ENCODE results near the gene GAB3. TPM values are rescaled to one million over a fixed set of nuclear protein-coding genes. Genes with fewer than 3 reads are reported as not detected.

GAB3 gene
- polyA plus RNA-seq, 1 of the 3 experiments (the other 2 are of a cell fraction) = 4.5 TPM

GRCh38 chrX:154774622-154775021 lies 23.7 kb upstream of the GAB3 start:
- DNase-seq = no peak
- no peak for TF ChIP-seq REST (IDR thresholded peaks at IDR 0.05; ENCODE audit: low read depth, low read length)
- no peak for TF ChIP-seq USF2 (IDR thresholded peaks at IDR 0.05; ENCODE audit: borderline replicate concordance, low read depth, low read length)
- TF ChIP-seq RXRA (IDR thresholded peaks at IDR 0.05; ENCODE audit: borderline replicate concordance, low read depth) = no peak
- no peak for TF ChIP-seq NRF1 (IDR thresholded peaks at IDR 0.05; ENCODE audit: low read depth, low read length)
- no peak for TF ChIP-seq ZBTB33 (IDR thresholded peaks at IDR 0.05; ENCODE audit: borderline replicate concordance, low read depth)
- no peak for TF ChIP-seq TCF12 (IDR thresholded peaks at IDR 0.05)
- TF ChIP-seq MXI1 (IDR thresholded peaks at IDR 0.05; ENCODE audit: low read depth, low read length) = no peak
- ChIA-PET CTCF (no interaction called here), POLR2A (no interaction called here)
- H3K27ac ChIP-seq (ENCODE audit: low read depth in 2 of 2, low read length in 1 of 2) = no peak overlapping the region
- WGBS (ENCODE audit: low lambda C conversion rate) = 55% methylated on average over 3 of the region's 5 CpGs
- no peaks in the 10 kb centered on the region for H3K27me3 ChIP-seq (ENCODE audit: insufficient read depth)
- H3K79me2 ChIP-seq (ENCODE audit: insufficient read depth) = peaks cover 14% of the 10 kb centered on the region; the same call in 1 of the 2 replicates
- no peaks in the 10 kb centered on the region for H3F3A ChIP-seq (replicated peaks; ENCODE audit: insufficient read depth)
- no peaks in the 10 kb centered on the region for H3K9me2 ChIP-seq
- H3K36me3 ChIP-seq (replicated peaks in 1 of 2; ENCODE audit: control insufficient read depth in 1 of 2, insufficient read depth in 2 of 2, low read length in 1 of 2) = peaks cover 36 to 49% of the 10 kb centered on the region in 2 experiments
- H3K4me3 ChIP-seq (ENCODE audit: low read depth in 2 of 2, low read length in 1 of 2) = no peak overlapping the region
- H2AFZ ChIP-seq (ENCODE audit: low read depth) = no peak overlapping the region
- H3K9ac ChIP-seq = no peak overlapping the region
- no peaks in the 10 kb centered on the region for H3K4me1 ChIP-seq (ENCODE audit: control insufficient read depth in 1 of 2, insufficient read depth in 2 of 2, low read depth in 1 of 2, low read length in 1 of 2)
- no peaks in the 10 kb centered on the region for H4K20me1 ChIP-seq (ENCODE audit: insufficient read depth)
- H3K4me2 ChIP-seq = no peak overlapping the region
- H3K9me3 ChIP-seq = no peaks in the 10 kb centered on the region

GRCh38 chrX:154762537-154763296 lies 11.8 kb upstream of the GAB3 start, which contains the start of gene DKC1:
DKC1 (plus strand) TSS chrX:154762864; CDS start chrX:154762966, 102 bp downstream.
- H3K4me3 ChIP-seq (ENCODE audit: low read depth in 2 of 2, low read length in 1 of 2) = peak within 1 kb of the TSS; percentile 77 to 80
- POLR2A ChIA-PET = interaction anchor here (0.6 to 1.2 kb wide), 4 partner anchors 10 to 42 kb away, joined by 3 to 5 read pairs (median 4); partner anchors contain the start of gene MPP1
- no peaks in the 10 kb centered on the region for H3F3A ChIP-seq (replicated peaks; ENCODE audit: insufficient read depth)
- H3K79me2 ChIP-seq (ENCODE audit: insufficient read depth) = peaks cover 33% of the 10 kb centered on the region
- H3K36me3 ChIP-seq (replicated peaks in 1 of 2; ENCODE audit: control insufficient read depth in 1 of 2, insufficient read depth in 2 of 2, low read length in 1 of 2) = peaks cover 27 to 28% of the 10 kb centered on the region in 2 experiments
- peak within 1 kb of the TSS; percentile 91 for H2AFZ ChIP-seq (ENCODE audit: low read depth)
- peak within 1 kb of the TSS; percentile 68 to 97 for H3K27ac ChIP-seq (ENCODE audit: low read depth in 2 of 2, low read length in 1 of 2)
- no peaks in the 10 kb centered on the region for H3K9me3 ChIP-seq
- H3K9ac ChIP-seq = peak within 1 kb of the TSS; percentile 77
- no peaks in the 10 kb centered on the region for H3K27me3 ChIP-seq (ENCODE audit: insufficient read depth)
- CTCF ChIA-PET = interaction anchor here (0.6 to 3.3 kb wide), 4 partner anchors 12 to 200 kb away, joined by 3 to 17 read pairs (median 4); partner anchors contain the start of gene GAB3
- peaks cover 6% of the 10 kb centered on the region; the same call in 1 of the 2 replicates for H4K20me1 ChIP-seq (ENCODE audit: insufficient read depth)
- peak; percentile 92 for DNase-seq
- peak within 1 kb of the TSS; percentile 92 for H3K4me2 ChIP-seq
- no peaks in the 10 kb centered on the region for H3K9me2 ChIP-seq
- H3K4me1 ChIP-seq (ENCODE audit: control insufficient read depth in 1 of 2, insufficient read depth in 2 of 2, low read depth in 1 of 2, low read length in 1 of 2) = peaks cover 0 to 9% of the 10 kb centered on the region in 2 experiments; a peak in 2 of 4 replicates
- 5% methylated on average over 16 of the region's 84 CpGs for WGBS (ENCODE audit: low lambda C conversion rate)
- TF ChIP-seq ELF1 (IDR thresholded peaks at IDR 0.05) (peak; percentile 21; the same call in 1 of the 2 replicates), TAF1 (IDR thresholded peaks at IDR 0.05; ENCODE audit: borderline replicate concordance, low read depth, low read length) (peak; percentile 40; the same call in 1 of the 2 replicates), MAX (IDR thresholded peaks at IDR 0.05; ENCODE audit: low read depth) (peak; percentile 93), GABPA (IDR thresholded peaks at IDR 0.05; ENCODE audit: low read depth) (0 out of 2 replicates have a peak, but pooled peaks have one; percentile 40), PBX3 (IDR thresholded peaks at IDR 0.05) (no peak), YY1 (IDR thresholded peaks at IDR 0.05; ENCODE audit: low read depth) (peak; percentile 60), EP300 (IDR thresholded peaks at IDR 0.05; ENCODE audit: borderline replicate concordance in 1 of 2, low read depth in 1 of 2, low read length in 1 of 2) (no peak)

Data from SK-N-SH (cell line).